ENCODE measurements around the gene ADAP1. TPM values are rescaled to one million over a fixed set of nuclear protein-coding genes. Genes with fewer than 3 reads are reported as not detected.
A peak's percentile ranks its signal among the peaks of the same experiment; 100 is the strongest.

Gene ADAP1
- total and polyA plus RNA-seq, 8 donors = 10.9 to 41.2 (median 14.4) TPM

DNA sequence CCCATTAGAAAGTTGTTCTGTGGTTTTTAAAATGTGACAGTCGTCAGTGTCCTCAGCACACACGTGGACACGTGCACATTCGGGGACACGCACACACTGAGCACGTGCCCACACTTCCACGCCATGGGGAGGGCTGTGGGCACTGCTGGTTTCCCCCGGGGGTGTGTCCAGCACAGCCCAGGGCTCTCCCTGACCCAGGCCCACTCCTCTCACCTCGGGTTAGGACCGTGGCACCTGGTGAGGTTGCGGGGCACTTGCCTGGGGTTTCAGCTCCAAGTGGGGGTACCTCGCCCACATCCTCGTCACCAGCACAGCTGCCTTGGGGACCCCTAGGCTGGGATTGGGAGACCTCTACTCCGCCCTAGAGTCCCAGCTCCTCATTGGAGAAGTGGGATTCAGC lies 57.4 kb downstream of the ADAP1 start:
- 85 to 89% methylated on average over 14 of the region's 14 CpGs for WGBS, 2 donors

DNA sequence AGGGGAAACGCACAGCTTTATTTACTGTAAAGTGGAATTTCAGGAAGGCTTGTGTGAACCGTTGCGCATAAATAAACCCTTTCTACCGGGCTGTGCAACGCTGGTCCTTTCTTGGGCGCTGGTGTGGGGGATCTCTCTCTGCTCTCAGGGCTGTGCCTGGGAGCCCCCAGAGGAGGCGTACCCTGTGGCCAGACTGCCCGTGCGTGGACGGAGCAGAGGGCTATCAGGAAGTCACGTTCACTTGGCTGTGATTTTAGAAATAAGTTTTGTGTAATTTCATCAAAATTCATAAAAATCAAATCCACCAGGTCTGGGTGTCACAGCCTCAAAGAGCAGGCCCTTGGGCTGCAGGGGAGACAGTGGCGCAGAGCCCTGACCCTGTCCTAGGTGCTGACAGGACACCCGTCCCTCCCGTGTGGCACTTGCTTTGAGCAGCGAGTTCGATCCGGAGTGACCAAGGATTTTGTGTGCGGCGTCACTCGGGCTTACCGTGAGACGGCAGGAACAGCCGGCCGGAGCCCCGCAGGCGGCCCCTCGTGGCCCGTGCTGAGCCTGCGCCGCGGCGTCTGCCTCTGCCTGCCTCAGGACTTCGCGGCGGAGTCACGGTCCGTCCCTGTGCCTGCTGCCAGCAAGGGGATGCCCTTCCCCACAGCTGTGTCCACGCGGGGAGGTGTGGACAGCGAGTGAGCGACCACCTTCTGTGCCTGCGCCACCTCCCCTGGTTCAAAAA lies 58.0 kb downstream of the ADAP1 start:
- no peak overlapping the region for H3K27ac ChIP-seq
- H3K27me3 ChIP-seq = no peaks in the 10 kb centered on the region
- no peaks in the 10 kb centered on the region for H3K9me3 ChIP-seq
- ATAC-seq = no peak
- 92 to 96% methylated on average over 42 of the region's 42 CpGs for WGBS, 2 donors
- H3K36me3 ChIP-seq = peaks cover 0 to 46% (median 19%) of the 10 kb centered on the region in 3 donors
- DNase-seq = peak in 1 of 6 donors; percentile 50
- H3K4me3 ChIP-seq = no peak overlapping the region
- intact Hi-C loops (cut with DNase I) = no loop called here
- FAIRE-seq = no peak
- H3K4me1 ChIP-seq = peaks cover 0 to 4% (median 0%) of the 10 kb centered on the region in 3 donors
- TF ChIP-seq, protein P1, sequence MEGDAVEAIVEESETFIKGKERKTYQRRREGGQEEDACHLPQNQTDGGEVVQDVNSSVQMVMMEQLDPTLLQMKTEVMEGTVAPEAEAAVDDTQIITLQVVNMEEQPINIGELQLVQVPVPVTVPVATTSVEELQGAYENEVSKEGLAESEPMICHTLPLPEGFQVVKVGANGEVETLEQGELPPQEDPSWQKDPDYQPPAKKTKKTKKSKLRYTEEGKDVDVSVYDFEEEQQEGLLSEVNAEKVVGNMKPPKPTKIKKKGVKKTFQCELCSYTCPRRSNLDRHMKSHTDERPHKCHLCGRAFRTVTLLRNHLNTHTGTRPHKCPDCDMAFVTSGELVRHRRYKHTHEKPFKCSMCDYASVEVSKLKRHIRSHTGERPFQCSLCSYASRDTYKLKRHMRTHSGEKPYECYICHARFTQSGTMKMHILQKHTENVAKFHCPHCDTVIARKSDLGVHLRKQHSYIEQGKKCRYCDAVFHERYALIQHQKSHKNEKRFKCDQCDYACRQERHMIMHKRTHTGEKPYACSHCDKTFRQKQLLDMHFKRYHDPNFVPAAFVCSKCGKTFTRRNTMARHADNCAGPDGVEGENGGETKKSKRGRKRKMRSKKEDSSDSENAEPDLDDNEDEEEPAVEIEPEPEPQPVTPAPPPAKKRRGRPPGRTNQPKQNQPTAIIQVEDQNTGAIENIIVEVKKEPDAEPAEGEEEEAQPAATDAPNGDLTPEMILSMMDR (IDR thresholded peaks at IDR 0.05) = no peak

More for the DNA sequence above, 57.4 kb downstream of the ADAP1 start:
- Histone ChIP-seq H3K4me3 (no peak overlapping the region), H3K36me3 (peaks cover 0 to 40% (median 13%) of the 10 kb centered on the region in 3 donors), H3K9me3 (no peaks in the 10 kb centered on the region), H3K27ac (no peak overlapping the region), H3K27me3 (no peaks in the 10 kb centered on the region), H3K4me1 (peaks cover 0 to 4% (median 0%) of the 10 kb centered on the region in 3 donors)
- ATAC-seq (no peak), FAIRE-seq (no peak), DNase-seq (peak in 2 of 6 donors; percentile 33 to 73)
- TF ChIP-seq, protein P1 (IDR thresholded peaks at IDR 0.05) = no peak
- intact Hi-C loops (cut with DNase I) = no loop called here

DNA sequence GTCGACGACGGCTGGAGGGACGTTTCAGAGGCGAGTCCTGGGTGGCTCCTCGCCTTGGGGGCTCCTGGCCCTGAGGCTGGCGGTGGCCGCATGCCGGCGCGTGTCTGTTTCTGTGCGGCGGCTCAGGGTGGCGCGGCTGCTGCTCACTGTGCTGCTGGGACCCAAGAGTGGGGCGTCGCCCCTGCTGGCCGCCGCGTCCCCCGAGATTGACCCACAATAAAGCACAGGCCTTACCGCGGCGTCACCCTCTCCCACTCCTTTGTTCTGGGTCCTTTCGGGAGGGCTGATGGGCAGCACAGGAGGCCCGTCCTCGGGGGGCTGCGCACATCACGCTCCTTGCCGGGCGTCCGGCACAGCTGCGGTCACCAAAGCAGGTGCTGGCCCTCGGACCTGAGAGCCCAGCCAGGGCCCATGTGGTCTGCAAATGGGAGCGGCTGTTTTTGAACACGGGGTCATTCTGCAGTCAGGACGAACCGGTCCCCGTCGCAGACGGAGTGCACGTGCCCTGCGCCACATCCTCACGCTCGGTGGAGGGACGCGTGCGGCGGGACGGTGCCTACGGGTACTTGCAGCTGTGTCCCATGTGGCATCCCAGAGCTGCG lies 58.9 kb downstream of the ADAP1 start:
- no peaks in the 10 kb centered on the region for H3K9me3 ChIP-seq
- no peaks in the 10 kb centered on the region for H3K4me1 ChIP-seq
- 96 to 97% methylated on average over 52 of the region's 52 CpGs for WGBS, 2 donors
- DNase-seq (peak in 2 of 6 donors; percentile 32 to 70), ATAC-seq (no peak), FAIRE-seq (no peak)
- intact Hi-C loops (cut with DNase I) = no loop called here
- no peak overlapping the region for H3K4me3 ChIP-seq
- H3K27ac ChIP-seq = no peak overlapping the region
- H3K27me3 ChIP-seq = no peaks in the 10 kb centered on the region
- TF ChIP-seq, protein P1 (IDR thresholded peaks at IDR 0.05) = no peak
- H3K36me3 ChIP-seq = peaks cover 0 to 50% (median 28%) of the 10 kb centered on the region in 3 donors

DNA sequence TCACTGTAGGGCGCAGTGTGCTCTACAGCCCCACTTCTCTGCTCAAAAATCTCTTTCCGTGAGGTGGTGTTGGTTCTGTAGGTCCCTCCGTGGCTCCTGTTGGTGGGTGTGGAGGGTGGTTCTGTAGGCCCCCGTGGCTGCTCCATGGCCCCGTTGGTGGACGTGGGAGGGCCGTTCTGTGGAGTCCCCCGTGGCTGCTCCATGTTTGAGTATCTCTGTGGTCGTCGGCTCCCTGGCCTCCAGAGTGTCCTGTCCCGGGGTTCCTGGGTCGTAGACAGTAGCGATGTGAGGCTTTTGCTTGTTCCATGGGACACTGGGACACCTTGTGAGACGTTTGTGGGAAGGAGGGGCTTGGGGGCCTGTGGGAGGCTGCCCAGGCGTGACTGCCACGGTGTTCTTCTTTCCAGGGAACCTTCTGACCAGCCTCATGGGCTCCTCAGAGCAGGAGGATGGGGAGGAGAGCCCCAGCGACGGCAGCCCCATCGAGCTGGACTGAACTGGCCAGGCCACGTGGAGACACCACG lies 59.5 kb downstream of the ADAP1 start:
- 91 to 93% methylated on average over 21 of the region's 21 CpGs for WGBS, 2 donors
- Histone ChIP-seq H3K27ac (no peak overlapping the region), H3K36me3 (peaks cover 0 to 50% (median 28%) of the 10 kb centered on the region in 3 donors), H3K27me3 (no peaks in the 10 kb centered on the region), H3K4me1 (no peaks in the 10 kb centered on the region), H3K4me3 (no peak overlapping the region), H3K9me3 (no peaks in the 10 kb centered on the region)
- FAIRE-seq (no peak), ATAC-seq (no peak), DNase-seq (peak in 2 of 6 donors; percentile 25 to 62)
- TF ChIP-seq, protein P1 (IDR thresholded peaks at IDR 0.05) = no peak
- intact Hi-C loops (cut with DNase I) = no loop called here
